ENCODE data around the gene MTA2. TPM values are rescaled to one million over a fixed set of nuclear protein-coding genes. Genes with fewer than 3 reads are reported as not detected.

Gene MTA2
- total RNA-seq, 1 experiment from 2014 or later, result 135 TPM

- Mint-ChIP-seq H3K9me3 (ENCODE audit: unreplicated experiment) (no peaks in the 10 kb centered on the region), H3K36me3 (ENCODE audit: insufficient read depth, unreplicated experiment) (peaks cover 88% of the 10 kb centered on the region), H3K4me1 (ENCODE audit: low read depth, unreplicated experiment) (peaks cover 55% of the 10 kb centered on the region), H3K27me3 (ENCODE audit: insufficient read depth, unreplicated experiment) (no peaks in the 10 kb centered on the region), H3K4me3 (ENCODE audit: unreplicated experiment) (peak overlapping the region; percentile 71), H3K27ac (ENCODE audit: unreplicated experiment) (peak overlapping the region; percentile 96)
- no peak for TF ChIP-seq CTCF (IDR thresholded peaks at IDR 0.05; ENCODE audit: insufficient read depth in 1 of 2, low read depth in 1 of 2, low read length in 1 of 2, severe bottlenecking in 1 of 2, unreplicated experiment in 1 of 2)
- peak; percentile 51 to 62 for DNase-seq
- Histone ChIP-seq H3K4me3 (ENCODE audit: low read depth, low read length) (no peak overlapping the region), H3K36me3 (ENCODE audit: control insufficient read depth, insufficient read depth, low read length) (peaks cover 2% of the 10 kb centered on the region; the same call in 1 of the 2 replicates), H3K9me3 (no peaks in the 10 kb centered on the region), H3K27me3 (replicated peaks; ENCODE audit: control insufficient read depth, insufficient read depth, low read length) (no peaks in the 10 kb centered on the region), H3K4me1 (peaks cover 83% of the 10 kb centered on the region)
- intact Hi-C loops (cut with micrococcal nuclease; ENCODE audit: unreplicated experiment), result no loop called here
- ChIA-PET POLR2A (interaction anchor here (0.8 to 2.5 kb wide), 5 partner anchors 10 to 40 kb away, joined by 3 to 34 read pairs (median 4); partner anchors contain the start of genes EEF1G and TUT1), CTCF (interaction anchor here (1.4 to 2.7 kb wide), 4 partner anchors 11 to 130 kb away, joined by 4 to 31 read pairs (median 9); partner anchors contain the start of gene TUT1)
- no TSS peak for BruUV-seq (replicated peaks)
Observed at GRCh38 chr11:62554387-62555167, 47.1 kb downstream of the MTA2 start.

- no peak overlapping the region for H3K4me3 ChIP-seq (ENCODE audit: low read depth, low read length)
- H3K9me3 ChIP-seq, result no peaks in the 10 kb centered on the region
- BruUV-seq (replicated peaks), result no TSS peak
- H3K9me3 Mint-ChIP-seq (ENCODE audit: unreplicated experiment), result no peaks in the 10 kb centered on the region
- peaks cover 52% of the 10 kb centered on the region for H3K4me1 Mint-ChIP-seq (ENCODE audit: low read depth, unreplicated experiment)
- peak overlapping the region; percentile 96 for H3K27ac Mint-ChIP-seq (ENCODE audit: unreplicated experiment)
- CTCF ChIA-PET, result interaction anchor here (1.1 to 2.7 kb wide), 7 partner anchors 10 to 161 kb away, joined by 3 to 31 read pairs (median 7); partner anchors contain the start of genes EEF1G and TUT1
- no peak for DNase-seq
- H3K36me3 ChIP-seq (ENCODE audit: control insufficient read depth, insufficient read depth, low read length), result no peaks in the 10 kb centered on the region
- H3K4me3 Mint-ChIP-seq (ENCODE audit: unreplicated experiment), result peak overlapping the region; percentile 71
- H3K27me3 Mint-ChIP-seq (ENCODE audit: insufficient read depth, unreplicated experiment), result no peaks in the 10 kb centered on the region
- peaks cover 88% of the 10 kb centered on the region for H3K36me3 Mint-ChIP-seq (ENCODE audit: insufficient read depth, unreplicated experiment)
- H3K4me1 ChIP-seq, result peaks cover 83% of the 10 kb centered on the region
- H3K27me3 ChIP-seq (replicated peaks; ENCODE audit: control insufficient read depth, insufficient read depth, low read length), result no peaks in the 10 kb centered on the region
- TF ChIP-seq CTCF (IDR thresholded peaks at IDR 0.05; ENCODE audit: insufficient read depth in 1 of 2, low read depth in 1 of 2, low read length in 1 of 2, severe bottlenecking in 1 of 2, unreplicated experiment in 1 of 2), result no peak
- POLR2A ChIA-PET, result interaction anchor here (0.8 to 2.5 kb wide), 5 partner anchors 9 to 39 kb away, joined by 3 to 34 read pairs (median 6); partner anchors contain the start of genes EEF1G and TUT1
- intact Hi-C loops (cut with micrococcal nuclease; ENCODE audit: unreplicated experiment), result loop anchor here (2.0 kb wide), 1 partner anchor 57 kb away; no protein-coding TSS in a partner anchor
Observed at GRCh38 chr11:62553839-62554361, 47.8 kb downstream of the MTA2 start.

Data from Caco-2 (cell line).